Measurements from ENCODE around the gene RPL12.

Gene RPL12

DNA sequence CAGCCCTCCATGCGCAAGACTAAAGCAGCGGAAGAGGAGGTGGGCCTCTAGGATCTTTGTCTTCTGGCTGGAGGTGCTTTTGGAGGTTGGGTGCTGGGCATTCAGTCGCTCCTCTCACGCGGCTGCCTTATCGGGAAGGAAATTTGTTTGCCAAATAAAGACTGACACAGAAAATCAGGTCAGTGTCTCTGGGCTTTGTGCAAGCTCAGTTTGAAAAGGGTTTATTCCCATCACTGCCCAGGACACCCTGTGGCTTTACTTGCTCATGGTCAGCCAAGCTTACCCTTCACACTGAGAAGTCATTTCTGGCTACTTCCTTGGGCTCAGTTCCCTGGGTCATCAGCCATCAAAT is 43.7 kb downstream of the RPL12 start:
- no peak overlapping the region for H3K4me3 ChIP-seq (ENCODE audit: low read length)
- no peak for DNase-seq (ENCODE audit: low read depth)
- TF ChIP-seq, protein P1, sequence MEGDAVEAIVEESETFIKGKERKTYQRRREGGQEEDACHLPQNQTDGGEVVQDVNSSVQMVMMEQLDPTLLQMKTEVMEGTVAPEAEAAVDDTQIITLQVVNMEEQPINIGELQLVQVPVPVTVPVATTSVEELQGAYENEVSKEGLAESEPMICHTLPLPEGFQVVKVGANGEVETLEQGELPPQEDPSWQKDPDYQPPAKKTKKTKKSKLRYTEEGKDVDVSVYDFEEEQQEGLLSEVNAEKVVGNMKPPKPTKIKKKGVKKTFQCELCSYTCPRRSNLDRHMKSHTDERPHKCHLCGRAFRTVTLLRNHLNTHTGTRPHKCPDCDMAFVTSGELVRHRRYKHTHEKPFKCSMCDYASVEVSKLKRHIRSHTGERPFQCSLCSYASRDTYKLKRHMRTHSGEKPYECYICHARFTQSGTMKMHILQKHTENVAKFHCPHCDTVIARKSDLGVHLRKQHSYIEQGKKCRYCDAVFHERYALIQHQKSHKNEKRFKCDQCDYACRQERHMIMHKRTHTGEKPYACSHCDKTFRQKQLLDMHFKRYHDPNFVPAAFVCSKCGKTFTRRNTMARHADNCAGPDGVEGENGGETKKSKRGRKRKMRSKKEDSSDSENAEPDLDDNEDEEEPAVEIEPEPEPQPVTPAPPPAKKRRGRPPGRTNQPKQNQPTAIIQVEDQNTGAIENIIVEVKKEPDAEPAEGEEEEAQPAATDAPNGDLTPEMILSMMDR (IDR thresholded peaks at IDR 0.05; ENCODE audit: insufficient read depth, low read depth, low read length, missing control alignments), result no peak

GRCh38 chr9:127406799-127407491 is 44.3 kb downstream of the RPL12 start:
- DNase-seq (ENCODE audit: low read depth), result no peak
- TF ChIP-seq, protein P1 (IDR thresholded peaks at IDR 0.05; ENCODE audit: insufficient read depth, low read depth, low read length, missing control alignments), result no peak
- no peak overlapping the region for H3K4me3 ChIP-seq (ENCODE audit: low read length)

DNA sequence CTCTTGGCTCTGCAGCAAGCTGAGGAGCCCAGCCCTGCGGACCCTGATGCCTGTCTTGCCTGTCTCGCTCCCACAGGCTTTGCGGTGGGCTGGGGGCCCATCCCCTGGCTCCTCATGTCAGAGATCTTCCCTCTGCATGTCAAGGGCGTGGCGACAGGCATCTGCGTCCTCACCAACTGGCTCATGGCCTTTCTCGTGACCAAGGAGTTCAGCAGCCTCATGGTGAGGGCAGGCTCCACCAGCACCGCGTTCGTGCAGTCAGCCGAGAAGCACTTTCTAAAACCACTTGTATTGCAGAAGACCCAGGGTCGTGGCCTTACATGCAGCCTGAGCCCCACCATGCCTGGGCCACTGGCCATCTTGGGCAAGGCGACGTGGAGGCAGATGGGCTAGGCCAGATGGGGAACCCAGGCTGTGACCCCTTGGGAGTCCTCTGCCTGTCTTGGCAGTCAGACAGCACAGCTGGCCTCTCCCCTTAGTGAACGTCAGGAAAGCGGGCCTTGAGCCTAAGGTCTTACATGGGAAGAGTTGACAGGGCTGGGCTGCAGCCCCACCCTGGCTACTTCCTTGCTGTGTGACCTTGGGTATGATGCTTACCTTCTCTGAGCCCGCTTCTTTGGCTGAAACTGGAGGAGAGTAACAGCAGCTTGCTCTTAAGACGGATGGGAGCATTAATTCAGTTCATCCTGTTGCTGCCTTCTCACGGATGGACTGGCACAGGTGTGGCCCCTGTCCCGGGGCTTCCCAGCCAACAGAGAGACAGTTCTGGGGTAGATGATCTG is 45.7 kb downstream of the RPL12 start:
- DNase-seq (ENCODE audit: low read depth), result no peak
- H3K4me3 ChIP-seq (ENCODE audit: low read length), result no peak overlapping the region
- TF ChIP-seq, protein P1 (IDR thresholded peaks at IDR 0.05; ENCODE audit: insufficient read depth, low read depth, low read length, missing control alignments), result no peak

DNA sequence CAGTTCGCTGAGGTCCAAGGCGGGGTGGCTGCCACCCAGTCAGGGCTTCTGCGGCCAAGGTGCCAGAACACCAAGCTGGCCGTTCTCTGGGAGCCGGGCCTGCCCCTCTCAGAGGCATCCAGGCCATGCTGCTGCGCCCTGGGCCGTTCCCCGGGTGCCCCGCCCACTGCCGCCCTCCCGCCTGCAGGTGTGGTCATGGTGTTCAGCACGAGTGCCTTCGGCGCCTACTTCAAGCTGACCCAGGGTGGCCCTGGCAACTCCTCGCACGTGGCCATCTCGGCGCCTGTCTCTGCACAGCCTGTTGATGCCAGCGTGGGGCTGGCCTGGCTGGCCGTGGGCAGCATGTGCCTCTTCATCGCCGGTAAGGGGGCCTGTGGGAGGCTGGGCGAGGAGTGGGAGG is 46.6 kb downstream of the RPL12 start:
- no peak overlapping the region for H3K4me3 ChIP-seq (ENCODE audit: low read length)
- TF ChIP-seq, protein P1 (IDR thresholded peaks at IDR 0.05; ENCODE audit: insufficient read depth, low read depth, low read length, missing control alignments), result no peak
- DNase-seq (ENCODE audit: low read depth), result no peak

- no peak for DNase-seq (ENCODE audit: low read depth)
- TF ChIP-seq, protein P1 (IDR thresholded peaks at IDR 0.05; ENCODE audit: insufficient read depth, low read depth, low read length, missing control alignments), result no peak
- H3K4me3 ChIP-seq (ENCODE audit: low read length), result no peak overlapping the region
Measured at GRCh38 chr9:127403507-127404192, 47.6 kb downstream of the RPL12 start.

GRCh38 chr9:127402401-127403090 is 48.7 kb downstream of the RPL12 start:
- TF ChIP-seq, protein P1 (IDR thresholded peaks at IDR 0.05; ENCODE audit: insufficient read depth, low read depth, low read length, missing control alignments), result no peak
- DNase-seq (ENCODE audit: low read depth), result no peak
- H3K4me3 ChIP-seq (ENCODE audit: low read length), result no peak overlapping the region
